HG03066 (cell line): ENCODE measurements around the gene LMAN1L.

Experiments
- ATAC-seq: cut with Tn5 transposase; IDR thresholded peaks from one replicate; pipeline ENCODE4 v1.9.1; 2021; ENCODE audit warnings: low read depth; ENCODE audit not compliant: unreplicated experiment

LMAN1L gene

DNA sequence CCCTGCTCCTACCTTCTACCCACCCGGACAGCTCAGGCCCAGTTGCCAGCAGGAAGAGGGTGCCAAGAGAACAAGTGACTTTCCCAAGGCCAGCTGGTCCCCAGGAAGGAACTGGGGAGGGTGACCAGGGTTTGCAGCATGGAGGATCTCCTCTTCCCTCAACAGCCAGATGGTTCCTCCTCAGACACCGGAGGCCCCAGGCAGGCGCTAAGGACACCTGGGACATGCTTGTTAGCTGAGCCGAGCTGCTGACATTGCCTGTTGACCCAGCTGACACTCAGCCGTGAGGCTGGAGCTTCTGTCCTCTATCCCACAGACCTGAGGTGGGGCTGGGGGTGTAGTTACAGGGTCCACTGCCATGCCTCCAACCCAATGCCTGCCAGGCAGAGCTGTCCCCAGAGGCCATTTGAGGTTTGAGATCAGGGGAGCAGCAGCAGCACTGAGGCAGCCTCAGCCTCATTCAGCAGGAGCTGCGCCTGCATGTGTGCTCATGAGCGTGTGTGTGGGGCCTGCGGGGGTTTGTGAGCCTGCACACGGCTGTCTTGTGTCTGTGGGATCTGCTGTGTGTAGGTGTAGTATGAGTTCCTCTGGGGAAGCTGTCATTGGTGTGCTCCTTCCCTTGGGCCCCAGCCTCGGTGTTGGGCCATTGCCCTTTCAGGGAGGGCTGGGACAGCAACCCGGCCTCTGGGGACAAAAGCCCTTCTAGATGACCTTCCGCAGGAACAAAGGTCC, 20.9 kb downstream of the LMAN1L start:
- no peak for ATAC-seq

DNA sequence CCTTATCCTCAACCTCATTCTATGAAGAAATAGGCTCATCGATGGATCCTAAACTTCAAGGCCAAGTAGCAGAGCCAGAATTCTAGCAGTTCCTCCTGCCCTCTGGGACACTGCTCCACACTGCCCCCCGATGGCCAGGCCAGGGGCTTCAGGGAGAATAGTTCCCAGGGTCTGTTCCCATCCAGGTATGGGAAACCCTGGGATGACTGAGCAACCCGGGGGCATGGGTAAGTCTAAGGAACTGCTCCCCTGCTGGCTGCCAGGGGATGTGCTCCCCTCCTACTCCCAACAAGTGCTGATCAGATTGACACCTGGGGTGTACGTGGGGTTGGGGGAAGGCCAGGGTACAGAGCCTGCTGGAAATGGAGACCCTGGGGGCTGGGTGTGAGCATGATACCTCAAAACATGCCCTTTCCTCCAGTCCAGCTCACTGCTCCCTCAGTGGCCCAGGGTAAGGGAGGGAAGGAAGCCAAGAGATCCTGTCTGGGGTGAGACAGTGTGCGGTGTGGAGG, 22.7 kb downstream of the LMAN1L start:
- ATAC-seq, result no peak

GRCh38 chr15:74836846-74837245, 24.2 kb downstream of the LMAN1L start:
- ATAC-seq, result no peak

DNA sequence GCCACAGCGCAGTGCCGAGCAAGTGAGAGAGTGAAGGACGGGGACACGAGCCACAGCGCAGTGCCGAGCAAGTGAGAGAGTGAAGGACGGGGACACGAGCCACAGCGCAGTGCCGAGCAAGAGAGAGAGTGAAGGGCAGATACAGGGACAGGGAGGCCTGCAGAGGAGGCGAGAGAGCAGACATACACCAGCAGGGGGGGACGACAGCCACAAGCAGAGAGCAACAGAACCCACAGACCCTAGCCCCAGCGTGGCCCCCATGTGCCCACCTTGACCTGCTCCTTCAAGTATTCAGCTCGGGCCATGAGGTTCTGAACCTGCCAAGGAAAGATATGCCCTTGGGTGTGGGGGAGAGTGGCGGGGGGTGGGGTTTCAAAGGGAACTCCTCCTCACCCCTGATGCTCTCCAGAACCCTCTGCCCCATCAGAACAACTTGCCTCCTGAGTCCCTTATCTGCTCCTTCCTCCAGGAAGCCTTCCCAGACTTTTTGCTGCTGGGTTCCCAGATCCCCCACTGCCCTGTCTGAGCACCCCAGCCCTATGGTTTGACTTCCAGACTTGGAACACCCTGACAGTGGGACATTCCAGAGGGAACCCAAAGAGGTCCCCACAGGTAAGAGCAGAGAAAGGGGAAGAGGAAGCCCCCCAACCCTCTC, 25.0 kb downstream of the LMAN1L start:
- no peak for ATAC-seq

DNA sequence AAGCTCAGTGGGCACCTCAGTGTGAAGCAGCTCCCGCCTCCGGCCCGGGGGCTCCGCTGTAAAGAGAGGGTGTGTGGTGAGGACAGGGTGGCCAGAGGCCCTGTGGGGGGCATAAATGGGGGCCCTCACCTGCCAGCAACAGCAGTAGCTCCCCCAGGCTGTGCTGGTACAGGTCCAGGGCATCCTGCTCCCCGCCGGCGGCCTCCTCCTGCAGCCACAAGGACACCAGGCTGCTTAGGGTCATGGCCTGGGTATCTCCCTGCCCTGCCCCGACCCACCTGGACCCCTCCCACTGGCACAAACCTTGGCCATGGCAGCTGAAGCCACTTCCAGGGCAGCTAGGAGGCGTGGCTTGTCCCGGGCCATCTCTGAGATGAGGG, 25.5 kb downstream of the LMAN1L start:
- ATAC-seq, result no peak

DNA sequence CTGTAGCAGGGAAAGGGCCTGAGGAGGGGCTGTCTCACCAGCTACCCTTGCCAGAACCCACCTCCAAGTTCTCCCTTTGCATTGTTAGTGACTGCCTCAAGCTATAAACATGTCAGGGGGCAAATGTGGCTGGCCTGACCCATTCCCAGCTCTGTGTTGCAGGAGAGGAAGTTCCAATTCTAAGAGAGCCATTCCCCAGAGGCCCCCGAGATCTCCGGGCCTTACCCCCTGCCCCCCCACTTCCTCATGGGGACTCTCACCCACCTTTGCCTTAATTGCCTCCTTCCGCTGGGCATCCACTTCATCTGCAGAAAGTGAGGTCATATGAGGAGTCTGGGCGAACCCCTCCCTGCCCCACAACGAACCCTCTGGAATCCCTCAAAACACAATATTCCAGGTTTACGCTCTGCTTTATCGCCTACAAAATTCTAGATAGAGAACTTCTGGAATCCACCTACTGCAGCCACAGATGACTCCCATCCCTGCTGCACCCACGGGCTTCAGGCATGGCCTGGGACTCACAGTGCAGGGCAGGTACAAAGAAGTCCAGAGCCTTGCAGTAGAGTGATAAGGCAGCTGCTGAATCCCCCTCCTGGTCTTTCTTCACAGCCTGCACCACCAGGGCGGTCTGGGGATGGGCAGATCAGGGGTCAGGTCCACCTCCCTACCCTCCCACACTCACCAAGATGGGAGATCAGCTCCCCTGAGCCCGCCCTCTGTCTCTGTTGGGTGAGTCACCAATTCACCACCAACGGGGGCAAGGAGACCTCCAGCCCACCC, 26.3 kb downstream of the LMAN1L start:
- ATAC-seq, result no peak

GRCh38 chr15:74839526-74840395, 27.1 kb downstream of the LMAN1L start:
- no peak for ATAC-seq

- no peak for ATAC-seq
Observed at GRCh38 chr15:74840851-74841775, 28.5 kb downstream of the LMAN1L start.

GRCh38 chr15:74841891-74842373, 29.3 kb downstream of the LMAN1L start:
- no peak for ATAC-seq

- ATAC-seq, result peak; percentile 95
Observed at GRCh38 chr15:74842581-74843444, 30.2 kb downstream of the LMAN1L start, which contains the start of gene ULK3. Gene ULK3 (minus strand): TSS chr15:74843156. CDS start chr15:74843105, 51 bp downstream.

DNA sequence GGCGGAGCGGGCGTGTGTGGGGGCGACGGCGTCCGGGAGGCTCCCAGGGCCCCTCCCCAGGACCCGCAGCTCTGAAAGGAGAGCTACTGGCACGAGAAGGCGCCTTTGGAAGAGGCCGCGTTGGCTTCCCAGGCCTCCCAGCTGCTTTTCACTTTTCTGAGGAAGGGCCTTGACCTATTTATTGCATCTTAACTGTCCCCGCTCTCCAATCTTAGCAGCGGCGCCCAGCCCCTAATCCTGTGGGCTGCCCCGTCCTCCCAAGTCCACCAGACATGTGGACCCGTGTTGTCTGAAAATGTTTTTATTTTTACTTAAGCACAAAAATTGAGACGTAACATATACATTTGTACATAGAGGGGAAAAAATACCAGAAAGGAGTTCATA, 30.8 kb downstream of the LMAN1L start:
- no peak for ATAC-seq

DNA sequence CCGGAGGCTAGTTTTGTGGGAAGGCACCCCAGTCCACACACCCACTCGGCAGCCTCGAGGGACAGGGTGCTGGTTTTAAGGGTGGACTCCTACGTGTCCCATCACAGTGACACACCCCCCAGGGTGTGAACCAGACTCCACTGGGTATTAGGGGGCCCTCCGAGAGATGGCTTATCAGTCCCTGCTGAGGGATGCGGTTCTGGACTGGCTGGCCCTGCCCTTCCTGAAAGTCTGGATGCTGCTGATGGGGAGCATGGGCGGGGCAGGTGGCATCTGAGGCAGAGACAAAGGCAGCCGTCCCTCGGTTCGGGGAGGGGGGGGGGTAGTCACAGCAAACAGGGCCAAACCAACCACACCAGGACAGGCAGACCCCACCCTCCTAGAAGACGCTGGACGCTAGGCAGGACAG, 31.3 kb downstream of the LMAN1L start:
- ATAC-seq, result no peak

DNA sequence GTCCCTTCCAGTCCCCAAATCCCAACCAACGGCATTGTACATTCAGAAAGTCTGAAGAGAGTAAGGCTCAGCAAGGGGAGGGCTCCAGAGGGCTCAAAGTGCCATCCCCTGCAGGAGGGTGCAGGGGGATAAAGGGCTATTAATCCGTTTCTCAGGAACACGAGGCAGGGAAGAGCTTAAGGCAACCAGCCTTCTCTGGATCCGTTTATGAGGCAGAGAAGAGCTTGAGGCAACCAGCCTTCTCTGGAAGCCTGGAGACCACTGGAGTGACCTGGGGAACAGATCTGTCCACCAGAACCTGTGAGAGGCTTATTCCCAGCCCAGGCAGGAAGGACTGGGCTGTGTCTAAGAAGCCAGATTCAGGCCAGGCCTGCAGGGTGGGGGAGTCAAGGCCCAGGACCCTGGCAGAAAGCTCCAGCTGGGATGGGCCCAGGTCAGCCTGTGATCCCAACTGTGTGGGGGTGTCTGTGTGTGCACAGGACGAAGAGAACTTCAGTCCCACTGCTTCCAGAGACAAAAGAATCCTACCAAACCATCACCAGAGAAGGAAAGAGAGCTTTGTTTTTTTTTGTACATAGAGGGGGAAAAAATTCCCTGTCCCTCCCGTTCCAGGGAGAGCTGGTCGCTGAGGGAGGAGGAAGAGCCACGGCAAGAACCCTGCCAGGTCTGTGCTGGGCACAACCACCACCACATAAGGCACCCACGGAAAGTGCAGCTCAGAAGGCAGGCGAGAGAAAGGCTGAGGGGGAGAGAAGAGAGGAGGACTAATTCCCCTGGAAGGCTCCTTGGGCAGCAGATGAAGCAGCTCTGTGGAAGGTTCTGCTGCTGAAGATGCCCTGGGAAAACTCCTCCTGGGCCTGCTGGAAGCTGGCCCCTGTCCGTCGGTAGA, 31.9 kb downstream of the LMAN1L start:
- ATAC-seq, result no peak

- ATAC-seq, result no peak
Observed at GRCh38 chr15:74845208-74845568, 32.6 kb downstream of the LMAN1L start.

DNA sequence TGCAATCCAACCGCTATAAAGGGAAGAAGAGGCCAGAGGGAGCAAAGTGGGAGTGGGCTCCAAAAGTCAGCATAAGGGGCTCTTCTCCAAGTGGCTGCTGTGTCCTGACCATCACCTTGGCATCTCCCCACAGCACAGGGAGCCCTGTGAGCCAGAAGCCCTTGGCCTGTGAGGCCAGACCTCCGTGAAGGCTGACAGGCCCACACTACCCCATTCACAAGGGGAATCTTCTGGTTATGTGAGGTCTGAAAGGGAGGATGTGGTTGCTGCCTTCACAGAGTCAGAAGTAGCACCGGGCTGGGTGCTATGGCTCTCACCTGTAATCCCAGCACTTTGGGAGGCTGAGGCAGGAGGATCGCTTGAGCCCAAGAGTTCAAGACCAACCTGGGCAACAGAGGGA, 32.9 kb downstream of the LMAN1L start:
- no peak for ATAC-seq

DNA sequence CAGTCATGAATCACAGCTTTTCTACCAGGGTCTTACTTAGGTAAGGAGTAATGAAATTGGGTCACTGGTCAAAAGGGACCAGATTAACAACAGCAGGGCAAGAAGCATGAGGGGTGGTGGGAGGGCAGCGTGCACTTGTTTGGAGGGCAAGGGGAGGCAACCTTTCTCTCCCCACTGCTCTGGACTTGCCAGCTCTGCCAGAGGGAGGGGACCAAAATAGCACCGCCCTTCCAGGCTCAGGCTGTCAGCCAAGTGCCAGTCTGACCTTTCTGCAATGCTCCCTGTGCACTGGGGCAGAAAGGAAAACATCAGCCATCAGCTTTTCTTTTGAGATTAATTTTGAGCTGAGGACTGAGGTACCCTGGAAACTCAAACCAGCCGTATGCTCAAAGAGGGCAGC, 34.8 kb downstream of the LMAN1L start:
- no peak for ATAC-seq

DNA sequence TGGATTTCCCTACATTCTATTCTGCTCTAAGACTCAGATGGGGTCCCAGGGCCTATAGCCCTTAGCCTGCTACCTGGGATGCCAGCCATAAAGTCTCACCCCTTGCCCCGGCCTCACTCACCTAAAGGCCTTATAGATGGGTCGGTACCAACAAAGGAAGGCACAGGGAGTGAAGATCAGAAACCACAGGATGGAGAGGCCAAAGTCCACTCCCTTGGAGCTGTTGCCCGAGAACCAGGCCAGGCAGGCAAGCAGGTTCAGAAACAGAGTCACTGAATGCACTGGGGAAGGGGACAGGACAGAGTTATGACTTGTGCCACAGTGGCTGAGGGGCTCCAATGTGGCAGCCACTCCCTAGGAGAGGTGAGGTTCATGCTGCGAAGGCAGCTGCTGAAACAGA, 37.8 kb downstream of the LMAN1L start:
- ATAC-seq, result no peak
